ENCODE results near the gene LRRC8A. TPM values are rescaled to one million over a fixed set of nuclear protein-coding genes. Genes with fewer than 3 reads are reported as not detected.

Gene LRRC8A
- total and polyA plus RNA-seq, 8 donors: 8.7 to 20.4 (median 10.1) TPM

- DNase-seq: no peak
- Histone ChIP-seq H3K9me3 (no peaks in the 10 kb centered on the region), H3K4me3 (no peak overlapping the region), H3K4me1 (peaks cover 3 to 7% (median 7%) of the 10 kb centered on the region in 3 donors), H3K27me3 (no peaks in the 10 kb centered on the region), H3K27ac (no peak overlapping the region), H3K36me3 (peaks cover 0 to 33% (median 24%) of the 10 kb centered on the region in 3 donors)
- WGBS, 2 donors: 86 to 89% methylated on average over 6 of the region's 6 CpGs
- no peak for ATAC-seq
- intact Hi-C loops (cut with DNase I): no loop called here
- no peak for TF ChIP-seq CTCF (IDR thresholded peaks at IDR 0.05)
- no peak for FAIRE-seq
Measured at GRCh38 chr9:128910906-128911305, 29.0 kb downstream of the LRRC8A start.

GRCh38 chr9:128911529-128912035, 29.6 kb downstream of the LRRC8A start:
- FAIRE-seq (no peak), DNase-seq (peak in 2 of 6 donors; percentile 37 to 68), ATAC-seq (peak in 2 of 4 donors; percentile 8 to 10)
- Histone ChIP-seq H3K27ac (peak overlapping the region in 2 of 4 donors; percentile 23 to 54), H3K4me1 (peaks cover 9 to 13% (median 11%) of the 10 kb centered on the region in 3 donors), H3K4me3 (no peak overlapping the region), H3K27me3 (no peaks in the 10 kb centered on the region), H3K36me3 (peaks cover 0 to 33% (median 24%) of the 10 kb centered on the region in 3 donors), H3K9me3 (no peaks in the 10 kb centered on the region)
- 65 to 70% methylated on average over 8 of the region's 8 CpGs for WGBS, 2 donors
- TF ChIP-seq CTCF (IDR thresholded peaks at IDR 0.05): no peak
- intact Hi-C loops (cut with DNase I): no loop called here

- no peaks in the 10 kb centered on the region for H3K27me3 ChIP-seq
- no peak for ATAC-seq
- H3K4me3 ChIP-seq: no peak overlapping the region
- 78 to 82% methylated on average over 15 of the region's 15 CpGs for WGBS, 2 donors
- peaks cover 13 to 17% (median 14%) of the 10 kb centered on the region in 3 donors for H3K4me1 ChIP-seq
- TF ChIP-seq CTCF (IDR thresholded peaks at IDR 0.05): no peak
- peak overlapping the region in 2 of 4 donors; percentile 23 to 54 for H3K27ac ChIP-seq
- intact Hi-C loops (cut with DNase I): no loop called here
- H3K36me3 ChIP-seq: peaks cover 0 to 25% (median 20%) of the 10 kb centered on the region in 3 donors
- no peaks in the 10 kb centered on the region for H3K9me3 ChIP-seq
- no peak for FAIRE-seq
- DNase-seq: no peak
Measured at GRCh38 chr9:128912270-128912853, 30.4 kb downstream of the LRRC8A start.

GRCh38 chr9:128913048-128913900, 31.3 kb downstream of the LRRC8A start:
- no peaks in the 10 kb centered on the region for H3K27me3 ChIP-seq
- TF ChIP-seq CTCF (IDR thresholded peaks at IDR 0.05): no peak
- H3K36me3 ChIP-seq: peaks cover 0 to 16% (median 10%) of the 10 kb centered on the region in 3 donors
- H3K4me1 ChIP-seq: peaks cover 14 to 17% (median 17%) of the 10 kb centered on the region in 3 donors
- 84 to 88% methylated on average over 15 of the region's 15 CpGs for WGBS, 2 donors
- H3K9me3 ChIP-seq: no peaks in the 10 kb centered on the region
- ATAC-seq (no peak), FAIRE-seq (no peak), DNase-seq (no peak)
- intact Hi-C loops (cut with DNase I): no loop called here
- peak overlapping the region in 1 of 4 donors; percentile 27 for H3K27ac ChIP-seq
- no peak overlapping the region for H3K4me3 ChIP-seq

All from pancreas (tissue), 10 donors.